WERI-Rb-1 (cell line): ENCODE results near the gene NPEPL1.
A peak's percentile ranks its signal among the peaks of the same experiment; 100 is the strongest.
"Not testable (repeated sequence)": the region's sequence is repeated elsewhere in the genome, so short reads cannot be mapped to it uniquely, and the experiment has no call there.

Experiments used
- DNase-seq: peaks from one replicate; pipeline ENCODE4 v3.0.0-alpha.2; 2020
- H3K27ac ChIP-seq: fragments of 250-450 bp; sonication (Bioruptor Pico); 2 replicates; pipeline ENCODE4 v1.5.1; 2020; ENCODE audit warnings: mild to moderate bottlenecking, moderate library complexity
- H3K27me3 ChIP-seq: fragments of 250-450 bp; sonication (Bioruptor Pico); 2 replicates; pipeline ENCODE4 v1.5.1; 2021; ENCODE audit warnings: mild to moderate bottlenecking, low read depth, moderate library complexity; ENCODE audit not compliant: insufficient read depth, severe bottlenecking
- H3K36me3 ChIP-seq: fragments of 250-450 bp; sonication (Bioruptor Pico); 2 replicates; pipeline ENCODE4 v1.5.1; 2020; ENCODE audit warnings: mild to moderate bottlenecking, moderate library complexity
- H3K4me3 ChIP-seq: 2 replicates; pipeline ENCODE4 v1.5.1; 2011; ENCODE audit warnings: low read depth, mild to moderate bottlenecking, control low read depth, low read length
- H3K9me3 ChIP-seq: fragments of 250-450 bp; sonication (Bioruptor Pico); 2 replicates; pipeline ENCODE4 v1.5.1; 2021; ENCODE audit warnings: mild to moderate bottlenecking, moderate library complexity; ENCODE audit not compliant: severe bottlenecking
- TF ChIP-seq, protein P1 (sequence below): IDR thresholded peaks from 2 replicates; pipeline ENCODE4 v1.5.1; 2011; ENCODE audit warnings: low read depth, mild to moderate bottlenecking, control low read depth, inconsistent platforms, low read length

The NPEPL1 gene

DNA sequence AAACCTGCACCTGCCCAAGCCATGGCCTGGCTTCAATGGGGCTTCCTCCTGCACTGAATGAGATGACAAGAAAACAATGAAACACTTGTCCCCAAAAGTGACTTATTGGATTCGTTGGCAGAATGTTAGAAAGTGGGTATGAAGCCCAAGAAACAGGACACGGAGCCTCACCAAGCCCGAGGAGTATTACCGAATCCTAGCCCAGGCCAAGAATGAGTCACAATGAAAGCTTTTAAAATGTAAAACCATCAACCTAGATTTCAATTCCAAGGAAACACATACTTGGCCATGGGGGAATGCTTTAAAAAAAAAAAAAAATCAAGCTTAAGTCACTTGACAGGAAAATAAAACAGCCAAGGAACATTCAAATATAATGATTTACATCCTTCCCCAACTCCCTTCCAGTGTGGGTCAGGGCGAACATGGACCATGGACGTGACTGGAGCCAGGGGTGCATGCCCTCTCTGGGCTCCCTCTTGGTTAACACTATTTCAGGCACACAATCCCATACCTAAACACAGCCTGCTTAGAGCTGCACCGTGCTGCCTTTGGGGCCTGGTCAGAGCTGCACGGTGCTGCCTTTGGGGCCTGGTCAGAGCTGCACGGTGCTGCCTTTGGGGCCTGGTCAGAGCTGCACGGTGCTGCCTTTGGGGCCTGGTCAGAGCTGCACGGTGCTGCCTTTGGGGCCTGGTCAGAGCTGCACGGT is 44.7 kb upstream of the NPEPL1 start:
- TF ChIP-seq, protein P1, sequence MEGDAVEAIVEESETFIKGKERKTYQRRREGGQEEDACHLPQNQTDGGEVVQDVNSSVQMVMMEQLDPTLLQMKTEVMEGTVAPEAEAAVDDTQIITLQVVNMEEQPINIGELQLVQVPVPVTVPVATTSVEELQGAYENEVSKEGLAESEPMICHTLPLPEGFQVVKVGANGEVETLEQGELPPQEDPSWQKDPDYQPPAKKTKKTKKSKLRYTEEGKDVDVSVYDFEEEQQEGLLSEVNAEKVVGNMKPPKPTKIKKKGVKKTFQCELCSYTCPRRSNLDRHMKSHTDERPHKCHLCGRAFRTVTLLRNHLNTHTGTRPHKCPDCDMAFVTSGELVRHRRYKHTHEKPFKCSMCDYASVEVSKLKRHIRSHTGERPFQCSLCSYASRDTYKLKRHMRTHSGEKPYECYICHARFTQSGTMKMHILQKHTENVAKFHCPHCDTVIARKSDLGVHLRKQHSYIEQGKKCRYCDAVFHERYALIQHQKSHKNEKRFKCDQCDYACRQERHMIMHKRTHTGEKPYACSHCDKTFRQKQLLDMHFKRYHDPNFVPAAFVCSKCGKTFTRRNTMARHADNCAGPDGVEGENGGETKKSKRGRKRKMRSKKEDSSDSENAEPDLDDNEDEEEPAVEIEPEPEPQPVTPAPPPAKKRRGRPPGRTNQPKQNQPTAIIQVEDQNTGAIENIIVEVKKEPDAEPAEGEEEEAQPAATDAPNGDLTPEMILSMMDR: no peak
- Histone ChIP-seq H3K36me3 (peaks cover 2% of the 10 kb centered on the region), H3K27ac (no peak overlapping the region), H3K27me3 (no peaks in the 10 kb centered on the region), H3K4me3 (no peak overlapping the region), H3K9me3 (no peaks in the 10 kb centered on the region)
- DNase-seq: no peak

DNA sequence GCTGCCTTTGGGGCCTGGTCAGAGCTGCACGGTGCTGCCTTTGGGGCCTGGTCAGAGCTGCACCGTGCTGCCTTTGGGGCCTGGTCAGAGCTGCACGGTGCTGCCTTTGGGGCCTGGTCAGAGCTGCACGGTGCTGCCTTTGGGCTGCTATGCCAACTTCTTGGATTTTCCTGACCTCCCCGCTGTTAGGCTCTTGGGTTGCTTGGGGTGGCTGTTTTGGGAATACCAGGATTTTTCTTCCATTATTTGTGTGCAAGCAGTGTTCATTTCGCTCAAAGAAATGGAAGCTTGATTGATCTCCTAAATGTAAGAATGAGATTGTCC is 44.1 kb upstream of the NPEPL1 start:
- not testable (repeated sequence) for H3K27ac ChIP-seq, H3K36me3 ChIP-seq, H3K27me3 ChIP-seq, H3K4me3 ChIP-seq, DNase-seq, H3K9me3 ChIP-seq

DNA sequence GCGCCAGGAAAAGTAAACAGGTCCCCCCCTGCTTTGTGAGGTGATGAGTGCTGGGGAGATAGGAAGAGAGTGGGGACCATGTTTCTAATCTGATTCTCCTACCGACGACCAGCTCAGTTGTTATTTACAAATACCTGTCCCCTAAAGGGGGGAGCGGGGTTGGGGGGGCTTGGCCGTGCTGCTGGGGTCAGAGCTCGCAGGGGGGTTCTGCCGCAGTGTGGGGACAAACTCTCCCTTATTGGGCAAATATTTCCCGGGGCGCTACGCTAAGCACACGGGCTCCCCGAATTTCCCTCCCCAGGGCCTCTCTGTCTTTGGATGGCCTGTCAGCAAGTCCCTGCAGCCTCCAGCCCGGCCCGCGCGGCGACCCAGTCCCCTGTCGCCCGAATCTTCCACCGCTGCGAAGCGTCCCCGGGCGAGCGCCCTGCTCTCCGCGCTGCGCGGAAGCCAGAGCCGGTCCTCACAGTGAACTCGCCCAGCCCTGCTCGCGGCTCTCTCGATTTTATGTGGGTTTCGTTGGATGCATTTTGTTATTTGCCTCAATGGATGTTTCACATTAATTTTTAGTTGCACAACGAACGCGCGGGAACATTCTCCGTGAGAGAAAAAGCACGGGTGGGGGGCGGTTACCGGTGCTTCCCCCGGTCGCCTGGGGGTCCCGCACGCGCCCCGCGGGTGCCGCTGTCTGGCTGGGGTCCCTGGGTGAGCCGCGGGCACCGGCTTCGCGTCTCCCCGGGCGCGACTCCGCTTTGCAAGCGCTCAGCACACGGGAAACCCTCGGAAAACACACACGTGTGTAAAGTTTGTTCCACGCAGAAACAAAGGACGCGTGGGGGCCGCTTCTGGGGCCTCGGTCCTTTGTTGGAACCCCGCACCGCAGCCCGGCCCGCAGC is 43.1 kb upstream of the NPEPL1 start:
- DNase-seq: no peak
- H3K4me3 ChIP-seq: peak overlapping the region; percentile 93
- H3K27ac ChIP-seq: peak overlapping the region; percentile 89

DNA sequence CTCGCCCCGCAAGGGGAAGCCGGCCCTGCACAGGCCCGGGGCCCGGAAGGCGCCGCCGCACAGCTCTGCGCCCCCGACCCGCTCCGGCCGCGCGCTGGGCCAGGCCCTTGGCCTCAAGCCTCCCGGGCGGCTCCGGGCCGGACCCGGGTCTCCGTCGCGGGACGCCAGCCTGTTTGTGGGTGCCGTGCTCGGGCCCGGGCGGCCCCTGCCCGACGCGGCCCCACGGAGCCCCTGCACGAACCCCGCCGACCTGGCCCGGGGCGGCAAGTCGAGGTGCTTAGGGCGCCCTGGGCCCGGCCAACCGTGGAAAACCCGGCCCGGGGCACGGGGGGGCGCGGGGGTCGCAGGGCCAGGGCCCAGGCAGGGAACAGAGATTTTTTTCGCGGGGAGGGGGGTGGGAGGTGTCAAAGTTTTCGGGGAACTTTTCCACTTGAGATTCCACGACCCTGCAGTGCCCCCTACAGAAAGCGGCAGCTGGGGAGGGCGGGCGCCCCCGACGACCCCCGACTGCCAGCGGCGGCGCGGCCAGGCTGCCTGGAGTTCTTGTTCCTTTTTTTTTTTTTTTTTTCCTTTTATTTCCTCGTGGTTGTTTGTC is 42.3 kb upstream of the NPEPL1 start:
- Histone ChIP-seq H3K4me3 (peak overlapping the region; percentile 93), H3K36me3 (peaks cover 7% of the 10 kb centered on the region), H3K9me3 (no peaks in the 10 kb centered on the region), H3K27ac (peak overlapping the region; percentile 89), H3K27me3 (no peaks in the 10 kb centered on the region)
- peak; percentile 55 for DNase-seq
- TF ChIP-seq, protein P1: no peak; the same call in 1 of the 2 replicates

More for the DNA sequence above, 43.1 kb upstream of the NPEPL1 start:
- Histone ChIP-seq H3K27me3 (no peaks in the 10 kb centered on the region), H3K9me3 (no peaks in the 10 kb centered on the region), H3K36me3 (peaks cover 4% of the 10 kb centered on the region)
- TF ChIP-seq, protein P1: no peak

DNA sequence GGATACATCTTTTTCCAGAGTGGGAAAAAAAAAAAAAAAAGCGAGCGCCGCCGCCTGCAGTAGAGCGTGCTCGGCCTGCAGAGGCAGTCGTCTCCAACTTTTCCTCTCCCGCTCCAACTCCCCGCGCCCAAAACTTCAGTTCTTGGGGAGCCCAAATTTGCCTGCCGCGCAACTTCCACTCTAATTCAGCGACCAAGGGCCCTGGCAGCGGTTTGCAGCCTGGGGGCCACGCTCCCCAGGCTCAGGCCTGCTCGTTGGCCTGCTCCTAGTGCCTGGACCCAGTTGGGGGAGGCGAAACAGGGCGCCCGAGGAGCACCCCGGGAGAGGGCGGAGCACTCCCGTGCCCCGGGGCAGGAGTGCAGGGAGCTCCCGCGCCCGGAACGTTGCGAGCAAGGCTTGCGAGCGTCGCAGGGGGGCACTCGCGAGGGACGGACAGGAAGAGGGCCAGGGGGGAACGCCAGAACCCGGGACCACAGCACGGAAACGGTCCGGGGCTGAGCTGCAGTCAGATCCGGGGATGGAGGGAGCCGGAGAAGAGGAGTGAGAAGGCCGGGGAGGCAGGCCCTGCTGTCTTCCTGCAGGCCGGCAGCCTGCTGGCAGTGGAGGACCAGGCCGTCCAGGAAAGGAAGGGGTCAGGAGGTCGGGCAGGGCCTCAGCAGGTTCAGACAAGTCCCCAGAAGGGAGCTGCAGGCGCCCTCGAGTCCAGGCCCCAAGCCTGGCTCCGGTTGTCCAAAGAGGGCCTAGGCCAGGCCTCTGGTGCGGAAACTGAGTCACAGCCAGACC is 41.6 kb upstream of the NPEPL1 start, which contains the start of gene STX16:
STX16 (plus strand) TSS at position 508 of the 783 bp plus-strand sequence. CDS start 724 bp downstream, outside the sequence.
- peak; percentile 90 for DNase-seq
- H3K27me3 ChIP-seq: no peaks in the 10 kb centered on the region
- H3K36me3 ChIP-seq: peaks cover 7% of the 10 kb centered on the region
- peak within 1 kb of the TSS; percentile 89 for H3K27ac ChIP-seq
- TF ChIP-seq, protein P1: peak; percentile 48; the same call in 1 of the 2 replicates
- no peaks in the 10 kb centered on the region for H3K9me3 ChIP-seq
- peak within 1 kb of the TSS; percentile 93 for H3K4me3 ChIP-seq
